BE2C (cell line): ENCODE data around the gene PHLDB1. TPM values are rescaled to one million over a fixed set of nuclear protein-coding genes. Genes with fewer than 3 reads are reported as not detected.
"Not testable (repeated sequence)": the region's sequence is repeated elsewhere in the genome, so short reads cannot be mapped to it uniquely, and the experiment has no call there.

ENCODE experiments used
- DNase-seq: peaks from one replicate; pipeline ENCODE4 v3.0.0-alpha.2; 2020
- H3K27me3 ChIP-seq: fragments of 250-450 bp; sonication (Bioruptor Pico); 2 replicates; pipeline ENCODE4 v1.5.1; 2020; ENCODE audit warnings: mild to moderate bottlenecking
- H3K36me3 ChIP-seq: fragments of 250-450 bp; sonication (Bioruptor Pico); 2 replicates; pipeline ENCODE4 v1.5.1; 2020; ENCODE audit warnings: mild to moderate bottlenecking
- H3K4me1 ChIP-seq: fragments of 250-450 bp; sonication (Bioruptor Pico); 2 replicates; pipeline ENCODE4 v1.5.1; 2020
- H3K4me3 ChIP-seq: 2 replicates; pipeline ENCODE4 v1.5.1; 2011; ENCODE audit warnings: low read depth, low read length
- H3K9me3 ChIP-seq: fragments of 250-450 bp; sonication (Bioruptor Pico); 2 replicates; pipeline ENCODE4 v1.5.1; 2020
- CTCF ChIP-seq: IDR thresholded peaks from 2 replicates; pipeline ENCODE4 v1.5.1; 2012; ENCODE audit warnings: mild to moderate bottlenecking, low read depth, low read length
- polyA plus RNA-seq: library from polyadenylated mRNA; unstranded; fragments of >200 nt; gene quantifications from one replicate; pipeline ENCODE4 v1.2.1, GENCODE V29; 2012; ENCODE audit warnings: low read depth, missing spikeins; ENCODE audit not compliant: insufficient read length, insufficient read depth

The PHLDB1 gene
- 33.9 TPM for polyA plus RNA-seq

- no peaks in the 10 kb centered on the region for H3K9me3 ChIP-seq
- peak; percentile 59 for TF ChIP-seq CTCF
- peak within 1 kb of the TSS; percentile 72 for H3K4me3 ChIP-seq
- DNase-seq: peak; percentile 76
- H3K4me1 ChIP-seq: peaks cover 27% of the 10 kb centered on the region
- no peaks in the 10 kb centered on the region for H3K27me3 ChIP-seq
- H3K36me3 ChIP-seq: peaks cover 3% of the 10 kb centered on the region; the same call in 1 of the 2 replicates
These were observed at the start of gene PHLDB1 for GRCh38 chr11:118607401-118608359. PHLDB1 (plus strand) TSS chr11:118607615; CDS start chr11:118613837, 6,222 bp downstream.

GRCh38 chr11:118560806-118561205 is 46.6 kb upstream of the PHLDB1 start:
- no peaks in the 10 kb centered on the region for H3K4me1 ChIP-seq
- H3K27me3 ChIP-seq: no peaks in the 10 kb centered on the region
- peaks cover 7% of the 10 kb centered on the region for H3K36me3 ChIP-seq
- no peak overlapping the region for H3K4me3 ChIP-seq
- DNase-seq: no peak
- no peak for TF ChIP-seq CTCF
- H3K9me3 ChIP-seq: no peaks in the 10 kb centered on the region

GRCh38 chr11:118565051-118565450 is 42.4 kb upstream of the PHLDB1 start:
- Histone ChIP-seq H3K4me3 (peak overlapping the region; percentile 84), H3K36me3 (no peaks in the 10 kb centered on the region), H3K9me3 (no peaks in the 10 kb centered on the region), H3K27me3 (no peaks in the 10 kb centered on the region), H3K4me1 (no peaks in the 10 kb centered on the region)
- TF ChIP-seq CTCF: no peak
- DNase-seq: no peak

GRCh38 chr11:118569670-118570069 is 37.7 kb upstream of the PHLDB1 start:
- Histone ChIP-seq H3K9me3 (no peaks in the 10 kb centered on the region), H3K4me3 (no peak overlapping the region)
- TF ChIP-seq CTCF: no peak

GRCh38 chr11:118570787-118571186 is 36.6 kb upstream of the PHLDB1 start:
- H3K36me3 ChIP-seq: peaks cover 5% of the 10 kb centered on the region; the same call in 1 of the 2 replicates
- no peaks in the 10 kb centered on the region for H3K9me3 ChIP-seq
- TF ChIP-seq CTCF: no peak
- no peaks in the 10 kb centered on the region for H3K27me3 ChIP-seq
- H3K4me1 ChIP-seq: peaks cover 4% of the 10 kb centered on the region; the same call in 1 of the 2 replicates
- H3K4me3 ChIP-seq: no peak overlapping the region
- no peak for DNase-seq

More at GRCh38 chr11:118569670-118570069, 37.7 kb upstream of the PHLDB1 start:
- DNase-seq: no peak
- Histone ChIP-seq H3K27me3 (no peaks in the 10 kb centered on the region), H3K36me3 (peaks cover 5% of the 10 kb centered on the region; the same call in 1 of the 2 replicates), H3K4me1 (no peaks in the 10 kb centered on the region; the same call in 1 of the 2 replicates)

- peak overlapping the region; percentile 78 for H3K4me3 ChIP-seq
- H3K36me3 ChIP-seq, H3K27me3 ChIP-seq, H3K9me3 ChIP-seq, DNase-seq, H3K4me1 ChIP-seq: not testable (repeated sequence)
These were observed 35.7 kb upstream of the PHLDB1 start for GRCh38 chr11:118571701-118572060.
